Ascending aorta (tissue), 2 donors: ENCODE measurements around the gene DUSP3. TPM values are rescaled to one million over a fixed set of nuclear protein-coding genes. Genes with fewer than 3 reads are reported as not detected.

Experiments used
- DNase-seq, 2 donors: peaks; one replicate each; pipeline ENCODE4 v3.0.0-alpha.2; 2019; ENCODE audit warnings: low spot score in 2 of 2
- H3K27ac ChIP-seq, 2 donors: fragments of 200-600 bp; sonication (generic); one replicate each; pipeline ENCODE4 v1.5.1; 2016 to 2017; ENCODE audit warnings: mild to moderate bottlenecking in 1 of 2
- H3K27me3 ChIP-seq: fragments of 200-600 bp; sonication (generic); one replicate; pipeline ENCODE4 v1.5.1; 2017
- H3K36me3 ChIP-seq, 2 donors: fragments of 200-600 bp; sonication (generic); one replicate each; pipeline ENCODE4 v1.5.1; 2016
- H3K4me1 ChIP-seq, 2 donors: fragments of 200-600 bp; sonication (generic); one replicate each; pipeline ENCODE4 v1.5.1; 2016 to 2017; ENCODE audit warnings: mild to moderate bottlenecking in 1 of 2
- H3K4me3 ChIP-seq, 2 donors: fragments of 200-600 bp; sonication (generic); one replicate each; pipeline ENCODE4 v1.5.1; 2016 to 2017; ENCODE audit warnings: mild to moderate bottlenecking in 1 of 2
- H3K9me3 ChIP-seq, 2 donors: fragments of 200-600 bp; sonication (generic); one replicate each; pipeline ENCODE4 v1.5.1; 2016
- intact Hi-C: fragments of 100-400 bp; cut with DNase I; formaldehyde crosslinking; loops from one replicate; pipeline ENCODE4 v1.15.1; 2023
- total RNA-seq: library from RNA; depleted of rRNA; stranded (reverse); fragments of >200 nt; gene quantifications from one replicate; pipeline ENCODE4 v1.1.0, GENCODE V29; 2016
- TF ChIP-seq, protein P1 (sequence below), 3 experiments: fragments of 200-600 bp in 2 of 3; fragments of 450-650 bp in 1 of 3; sonication (generic) in 2 of 3; IDR thresholded peaks; one replicate each; pipeline ENCODE4 v1.5.1; 2016 to 2019; ENCODE audit warnings: antibody characterized with exemption in 3 of 3, mild to moderate bottlenecking in 1 of 3, moderate library complexity in 1 of 3

The DUSP3 gene
- total RNA-seq, 1 donor from 2014 or later: 70.5 TPM

DNA sequence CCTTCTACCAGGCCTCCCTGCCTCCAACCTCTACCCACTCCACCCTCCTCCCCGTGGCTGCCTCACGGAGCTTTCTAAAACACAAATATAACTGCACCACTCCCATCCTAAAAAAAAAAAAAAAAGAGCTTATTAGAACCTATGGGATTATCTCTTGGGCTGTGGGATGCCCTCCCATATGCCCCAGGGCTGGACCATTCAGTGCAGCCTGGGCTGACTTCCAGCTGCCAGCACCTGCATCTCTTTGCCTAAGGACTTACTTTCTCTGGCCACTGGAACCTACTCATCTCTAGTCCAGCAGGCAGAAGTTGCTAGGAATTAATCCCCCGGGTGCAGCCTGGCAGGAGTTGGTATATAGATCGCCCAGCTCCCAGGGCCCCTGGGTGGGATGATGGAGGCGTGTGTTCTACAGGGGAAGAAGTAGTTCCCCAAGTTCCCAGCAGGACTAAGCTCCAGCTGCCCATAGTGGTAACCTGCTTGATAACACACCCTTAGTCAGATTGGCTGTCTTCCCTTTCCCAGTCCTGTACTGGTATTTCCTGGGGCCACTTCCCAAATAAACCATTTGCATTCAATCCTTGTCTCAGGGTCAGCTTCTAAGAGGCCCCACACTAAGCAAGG is 43.9 kb upstream of the DUSP3 start:
- intact Hi-C loops: no loop called here
- H3K36me3 ChIP-seq: peaks cover 18 to 55% of the 10 kb centered on the region in 2 donors
- H3K4me1 ChIP-seq: no peaks in the 10 kb centered on the region
- H3K9me3 ChIP-seq: no peaks in the 10 kb centered on the region
- H3K27me3 ChIP-seq: no peaks in the 10 kb centered on the region
- no peak overlapping the region for H3K27ac ChIP-seq
- DNase-seq: no peak
- TF ChIP-seq, protein P1, sequence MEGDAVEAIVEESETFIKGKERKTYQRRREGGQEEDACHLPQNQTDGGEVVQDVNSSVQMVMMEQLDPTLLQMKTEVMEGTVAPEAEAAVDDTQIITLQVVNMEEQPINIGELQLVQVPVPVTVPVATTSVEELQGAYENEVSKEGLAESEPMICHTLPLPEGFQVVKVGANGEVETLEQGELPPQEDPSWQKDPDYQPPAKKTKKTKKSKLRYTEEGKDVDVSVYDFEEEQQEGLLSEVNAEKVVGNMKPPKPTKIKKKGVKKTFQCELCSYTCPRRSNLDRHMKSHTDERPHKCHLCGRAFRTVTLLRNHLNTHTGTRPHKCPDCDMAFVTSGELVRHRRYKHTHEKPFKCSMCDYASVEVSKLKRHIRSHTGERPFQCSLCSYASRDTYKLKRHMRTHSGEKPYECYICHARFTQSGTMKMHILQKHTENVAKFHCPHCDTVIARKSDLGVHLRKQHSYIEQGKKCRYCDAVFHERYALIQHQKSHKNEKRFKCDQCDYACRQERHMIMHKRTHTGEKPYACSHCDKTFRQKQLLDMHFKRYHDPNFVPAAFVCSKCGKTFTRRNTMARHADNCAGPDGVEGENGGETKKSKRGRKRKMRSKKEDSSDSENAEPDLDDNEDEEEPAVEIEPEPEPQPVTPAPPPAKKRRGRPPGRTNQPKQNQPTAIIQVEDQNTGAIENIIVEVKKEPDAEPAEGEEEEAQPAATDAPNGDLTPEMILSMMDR (IDR thresholded peaks at IDR 0.05): no peak
- no peak overlapping the region for H3K4me3 ChIP-seq

DNA sequence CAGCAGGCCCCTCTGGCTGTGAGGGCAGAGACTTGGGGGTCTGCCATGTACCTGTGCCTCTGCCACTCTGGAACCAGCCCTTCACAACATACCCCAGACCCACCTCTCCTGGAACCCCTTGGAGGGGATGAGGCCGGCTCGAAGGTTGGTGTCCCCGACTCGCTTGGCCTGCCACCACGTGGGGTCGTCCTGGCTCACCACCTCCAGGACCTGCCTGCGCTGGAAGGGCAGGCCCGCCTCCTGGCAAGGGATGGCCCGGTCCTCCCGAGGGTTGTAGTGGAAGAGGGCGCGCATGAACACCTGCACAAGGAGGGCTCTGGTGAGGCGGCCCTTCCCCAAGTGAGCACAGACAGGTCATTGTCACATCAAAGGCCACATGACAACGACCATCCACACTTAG is 42.0 kb upstream of the DUSP3 start:
- TF ChIP-seq, protein P1 (IDR thresholded peaks at IDR 0.05): no peak
- no peaks in the 10 kb centered on the region for H3K4me1 ChIP-seq
- no peak for DNase-seq
- H3K27me3 ChIP-seq: no peaks in the 10 kb centered on the region
- no peak overlapping the region for H3K4me3 ChIP-seq
- no peaks in the 10 kb centered on the region for H3K9me3 ChIP-seq
- peaks cover 15 to 50% of the 10 kb centered on the region in 2 donors for H3K36me3 ChIP-seq
- intact Hi-C loops: no loop called here
- H3K27ac ChIP-seq: no peak overlapping the region

DNA sequence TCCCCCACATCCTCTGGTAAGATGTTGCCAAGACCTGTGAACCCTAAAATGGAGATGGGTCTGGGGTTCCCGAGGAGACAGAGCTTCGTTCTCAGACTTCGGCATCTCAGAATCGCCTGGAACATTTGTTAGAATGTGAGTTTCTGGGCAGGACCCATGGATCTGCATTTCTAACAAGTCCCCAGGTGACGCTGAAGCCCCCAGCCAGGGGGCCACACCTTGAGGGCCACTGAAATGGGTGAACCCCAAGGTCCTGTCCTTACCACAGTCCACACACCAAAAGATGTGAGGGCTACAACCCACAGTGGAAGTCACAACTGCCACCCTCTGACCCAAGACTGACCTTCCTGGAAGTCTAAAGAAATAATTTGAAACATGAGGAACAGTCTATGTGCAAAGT is 40.2 kb upstream of the DUSP3 start:
- H3K36me3 ChIP-seq: peaks cover 19 to 48% of the 10 kb centered on the region in 2 donors
- no peak for DNase-seq
- no peaks in the 10 kb centered on the region for H3K27me3 ChIP-seq
- H3K9me3 ChIP-seq: no peaks in the 10 kb centered on the region
- H3K27ac ChIP-seq: no peak overlapping the region
- TF ChIP-seq, protein P1 (IDR thresholded peaks at IDR 0.05): no peak
- H3K4me3 ChIP-seq: no peak overlapping the region
- intact Hi-C loops: no loop called here
- no peaks in the 10 kb centered on the region for H3K4me1 ChIP-seq

DNA sequence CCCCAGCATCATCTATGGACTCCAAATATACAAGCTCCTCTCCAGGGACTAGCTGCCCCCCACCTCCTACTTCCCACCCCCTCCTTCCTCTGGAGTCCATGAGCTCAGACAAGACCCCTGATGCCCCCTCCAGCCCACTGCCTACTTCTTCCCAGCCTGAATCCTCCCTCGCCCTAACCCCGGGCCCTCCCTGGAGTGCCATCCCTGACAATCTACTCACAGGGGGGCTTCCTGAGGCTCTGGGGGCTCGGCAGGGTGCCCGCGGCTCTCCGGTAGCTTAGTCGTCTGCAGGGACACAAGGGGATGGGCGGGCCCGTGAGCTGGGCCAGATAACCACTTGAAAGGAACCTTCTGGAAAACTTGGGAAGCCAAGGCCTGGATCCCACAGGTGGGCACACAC is 39.0 kb upstream of the DUSP3 start:
- Histone ChIP-seq H3K27ac (no peak overlapping the region), H3K4me3 (no peak overlapping the region), H3K9me3 (no peaks in the 10 kb centered on the region), H3K27me3 (no peaks in the 10 kb centered on the region), H3K36me3 (peaks cover 26 to 59% of the 10 kb centered on the region in 2 donors), H3K4me1 (no peaks in the 10 kb centered on the region)
- DNase-seq: no peak
- intact Hi-C loops: no loop called here
- TF ChIP-seq, protein P1 (IDR thresholded peaks at IDR 0.05): no peak

DNA sequence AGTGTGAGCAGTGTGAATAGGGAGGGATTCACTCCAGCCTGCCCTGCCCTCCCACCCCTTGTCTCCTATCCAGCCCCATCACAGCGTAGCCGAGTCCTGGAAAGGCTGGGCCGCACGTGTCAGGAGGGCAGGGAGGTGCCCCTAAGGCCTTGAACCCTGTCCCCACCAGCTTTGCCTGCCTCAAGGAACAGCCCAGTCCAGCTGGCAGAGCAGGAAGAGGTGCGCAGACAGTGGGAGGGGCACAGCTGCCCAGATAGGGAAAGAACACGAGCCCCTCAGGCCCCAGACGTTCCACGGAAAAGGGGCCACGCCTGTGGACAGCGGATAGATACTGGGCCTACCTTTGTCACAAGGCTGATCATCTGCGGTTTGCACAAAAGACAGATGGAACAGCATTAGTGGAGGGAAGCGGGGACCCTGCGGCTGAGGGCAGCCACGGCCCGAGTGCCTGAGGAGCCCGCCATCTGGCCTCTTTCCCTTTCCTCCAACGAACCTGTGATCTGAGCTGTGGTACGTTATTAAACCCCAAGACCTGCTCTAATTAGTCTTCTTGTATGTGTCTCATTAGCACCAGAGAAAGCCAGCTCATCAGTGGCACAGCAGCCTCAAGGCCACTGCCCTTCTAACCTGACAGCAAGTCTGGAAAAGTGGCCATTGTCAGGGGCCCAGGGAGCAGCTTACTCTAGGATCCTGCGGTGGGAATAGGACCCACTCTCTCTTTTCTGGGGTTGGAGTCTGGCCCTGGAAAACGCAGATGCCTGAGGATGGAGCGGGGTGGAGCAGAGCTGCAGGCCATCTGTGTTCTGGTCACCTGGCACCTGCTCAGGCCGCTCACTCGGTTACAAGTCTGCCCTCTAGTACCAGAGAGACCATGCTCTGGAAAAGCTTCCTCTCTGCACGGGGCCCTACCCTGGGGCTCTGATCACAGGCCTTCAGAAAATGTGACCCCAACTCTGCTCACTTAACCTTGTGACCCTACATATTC is 37.9 kb upstream of the DUSP3 start:
- intact Hi-C loops: no loop called here
- H3K9me3 ChIP-seq: no peaks in the 10 kb centered on the region
- H3K27ac ChIP-seq: no peak overlapping the region
- H3K36me3 ChIP-seq: peaks cover 26 to 65% of the 10 kb centered on the region in 2 donors
- TF ChIP-seq, protein P1 (IDR thresholded peaks at IDR 0.05): no peak
- DNase-seq: no peak
- H3K4me3 ChIP-seq: no peak overlapping the region
- no peaks in the 10 kb centered on the region for H3K4me1 ChIP-seq
- no peaks in the 10 kb centered on the region for H3K27me3 ChIP-seq
